GM12872 (cell line): ENCODE data around the gene NRDE2.

ENCODE experiments used
- CTCF ChIP-seq: IDR thresholded peaks from 3 replicates; pipeline ENCODE4 v1.5.1; 2011; ENCODE audit warnings: low read depth, mild to moderate bottlenecking, low read length, moderate library complexity; ENCODE audit not compliant: insufficient read depth

NRDE2 gene

GRCh38 chr14:90331497-90332270 lies at the start of gene NRDE2:
Gene NRDE2, minus strand, starts transcription at chr14:90331941. Its CDS starts 37 bp downstream, at chr14:90331904.
- TF ChIP-seq CTCF: no peak

GRCh38 chr14:90381011-90381786 lies 49.5 kb upstream of the NRDE2 start:
- TF ChIP-seq CTCF: no peak

- TF ChIP-seq CTCF: no peak
Measured at GRCh38 chr14:90379106-90379505, 47.4 kb upstream of the NRDE2 start.

GRCh38 chr14:90378249-90378648 lies 46.5 kb upstream of the NRDE2 start:
- TF ChIP-seq CTCF: no peak

GRCh38 chr14:90375934-90376333 lies 44.2 kb upstream of the NRDE2 start:
- TF ChIP-seq CTCF: no peak

GRCh38 chr14:90374813-90375212 lies 43.1 kb upstream of the NRDE2 start:
- no peak for TF ChIP-seq CTCF

GRCh38 chr14:90373887-90374286 lies 42.1 kb upstream of the NRDE2 start:
- no peak for TF ChIP-seq CTCF
